ENCODE measurements around the gene NFKB2. TPM values are rescaled to one million over a fixed set of nuclear protein-coding genes. Genes with fewer than 3 reads are reported as not detected.

Gene NFKB2
- total and polyA plus RNA-seq, 2 of the 4 experiments (the other 2 are of a cell fraction) = 16.1 to 32.3 TPM

DNA sequence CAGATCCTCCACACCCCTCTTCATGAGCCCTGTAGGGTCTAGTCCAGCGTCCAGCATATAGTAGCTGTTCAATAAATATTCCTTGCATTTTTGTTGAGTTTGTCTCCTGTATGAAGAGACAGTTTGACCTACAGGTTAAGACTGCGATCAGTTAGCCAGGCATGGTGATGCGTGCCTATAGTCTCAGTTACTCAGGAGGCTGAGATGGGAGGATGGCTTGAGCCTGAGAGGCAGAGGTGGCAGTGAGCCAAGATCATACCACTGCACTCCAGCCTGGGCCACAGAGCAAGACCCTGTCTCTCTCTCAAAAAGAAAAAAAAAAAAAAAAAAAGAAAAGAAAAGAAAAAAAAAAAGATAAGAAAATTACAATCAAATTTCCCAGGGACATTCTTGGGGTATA, 42.0 kb downstream of the NFKB2 start:
- in situ Hi-C loops (cut with MboI; ENCODE audit: low sequenced_read_pairs) = no loop called here
- CTCF ChIA-PET = no interaction called here
- intact Hi-C loops (cut with micrococcal nuclease) = no loop called here

More for the DNA sequence above, 42.0 kb downstream of the NFKB2 start:
- no peak overlapping the region for H3K4me2 ChIP-seq (ENCODE audit: low read depth, low read length)
- no peak overlapping the region for H3K4me3 ChIP-seq (ENCODE audit: insufficient read depth, low read depth, low read length)
- ATAC-seq (ENCODE audit: low read depth) (no peak), DNase-seq (no peak)
- dilution Hi-C loops (cut with HindIII; ENCODE audit: low sequenced_read_pairs, unreplicated experiment) = no loop called here
- POLR2A ChIA-PET (ENCODE audit: unreplicated experiment) = no interaction called here
- no peaks in the 10 kb centered on the region for H4K20me1 ChIP-seq (ENCODE audit: insufficient read depth, low read length)
- no peak overlapping the region for H3K23ac ChIP-seq (ENCODE audit: low read depth, low read length)
- H2AK9ac ChIP-seq (replicated peaks; ENCODE audit: low read depth, low read length, poor library complexity) = no peak overlapping the region
- H4K8ac ChIP-seq (ENCODE audit: low read depth in 2 of 2, low read length in 2 of 2) = no peak overlapping the region
- no peak overlapping the region for H3K27ac ChIP-seq (ENCODE audit: insufficient read depth, low read length)
- no peak overlapping the region for H3K56ac ChIP-seq (ENCODE audit: extremely low read depth, insufficient read depth, low read length)
- no peaks in the 10 kb centered on the region for H3K79me1 ChIP-seq (ENCODE audit: low read depth in 1 of 2, low read length in 2 of 2)
- H3K9ac ChIP-seq (ENCODE audit: low read depth, low read length) = no peak overlapping the region
- H3K36me3 ChIP-seq (ENCODE audit: control insufficient read depth, insufficient read depth, low read length) = no peaks in the 10 kb centered on the region
- TF ChIP-seq BHLHE40 (IDR thresholded peaks at IDR 0.05; ENCODE audit: low read depth, low read length) (no peak), NFE2L2 (IDR thresholded peaks at IDR 0.05; ENCODE audit: low read depth, low read length) (no peak), CHD1 (IDR thresholded peaks at IDR 0.05; ENCODE audit: low read depth, low read length) (no peak), CEBPB (IDR thresholded peaks at IDR 0.05; ENCODE audit: low read depth, low read length) (no peak), RCOR1 (IDR thresholded peaks at IDR 0.05; ENCODE audit: insufficient replicate concordance, low read length) (no peak), FOS (IDR thresholded peaks at IDR 0.05; ENCODE audit: low read depth, low read length) (no peak), MAFK (IDR thresholded peaks at IDR 0.05; ENCODE audit: low read depth, low read length) (no peak), RAD21 (IDR thresholded peaks at IDR 0.05; ENCODE audit: low read length) (no peak), MAZ (IDR thresholded peaks at IDR 0.05; ENCODE audit: borderline replicate concordance, low read depth, low read length) (no peak), POLR2A (IDR thresholded peaks at IDR 0.05; ENCODE audit: low read depth, low read length) (no peak), RFX5 (IDR thresholded peaks at IDR 0.05; ENCODE audit: low read depth, low read length) (no peak), MXI1 (IDR thresholded peaks at IDR 0.05; ENCODE audit: borderline replicate concordance, low read depth, low read length) (no peak), ELK1 (IDR thresholded peaks at IDR 0.05; ENCODE audit: borderline replicate concordance, low read depth, low read length) (no peak), SMC3 (IDR thresholded peaks at IDR 0.05; ENCODE audit: low read depth, low read length) (no peak)
- TF ChIP-seq, protein P1, sequence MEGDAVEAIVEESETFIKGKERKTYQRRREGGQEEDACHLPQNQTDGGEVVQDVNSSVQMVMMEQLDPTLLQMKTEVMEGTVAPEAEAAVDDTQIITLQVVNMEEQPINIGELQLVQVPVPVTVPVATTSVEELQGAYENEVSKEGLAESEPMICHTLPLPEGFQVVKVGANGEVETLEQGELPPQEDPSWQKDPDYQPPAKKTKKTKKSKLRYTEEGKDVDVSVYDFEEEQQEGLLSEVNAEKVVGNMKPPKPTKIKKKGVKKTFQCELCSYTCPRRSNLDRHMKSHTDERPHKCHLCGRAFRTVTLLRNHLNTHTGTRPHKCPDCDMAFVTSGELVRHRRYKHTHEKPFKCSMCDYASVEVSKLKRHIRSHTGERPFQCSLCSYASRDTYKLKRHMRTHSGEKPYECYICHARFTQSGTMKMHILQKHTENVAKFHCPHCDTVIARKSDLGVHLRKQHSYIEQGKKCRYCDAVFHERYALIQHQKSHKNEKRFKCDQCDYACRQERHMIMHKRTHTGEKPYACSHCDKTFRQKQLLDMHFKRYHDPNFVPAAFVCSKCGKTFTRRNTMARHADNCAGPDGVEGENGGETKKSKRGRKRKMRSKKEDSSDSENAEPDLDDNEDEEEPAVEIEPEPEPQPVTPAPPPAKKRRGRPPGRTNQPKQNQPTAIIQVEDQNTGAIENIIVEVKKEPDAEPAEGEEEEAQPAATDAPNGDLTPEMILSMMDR (conservative IDR thresholded peaks at IDR 0.05; ENCODE audit: low read depth, low read length) = no peak
- TF ChIP-seq, protein P2, sequence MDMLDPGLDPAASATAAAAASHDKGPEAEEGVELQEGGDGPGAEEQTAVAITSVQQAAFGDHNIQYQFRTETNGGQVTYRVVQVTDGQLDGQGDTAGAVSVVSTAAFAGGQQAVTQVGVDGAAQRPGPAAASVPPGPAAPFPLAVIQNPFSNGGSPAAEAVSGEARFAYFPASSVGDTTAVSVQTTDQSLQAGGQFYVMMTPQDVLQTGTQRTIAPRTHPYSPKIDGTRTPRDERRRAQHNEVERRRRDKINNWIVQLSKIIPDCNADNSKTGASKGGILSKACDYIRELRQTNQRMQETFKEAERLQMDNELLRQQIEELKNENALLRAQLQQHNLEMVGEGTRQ (IDR thresholded peaks at IDR 0.05; ENCODE audit: low read depth, low read length) = no peak
- H3K4me1 ChIP-seq (ENCODE audit: control insufficient read depth, insufficient read depth, low read length) = peaks cover 10% of the 10 kb centered on the region
- peaks cover 5% of the 10 kb centered on the region; the same call in 1 of the 2 replicates for H3K9me1 ChIP-seq (ENCODE audit: insufficient read depth, low read length)
- H2BK20ac ChIP-seq (ENCODE audit: low read depth, low read length) = no peak overlapping the region
- no peak overlapping the region for H2AK5ac ChIP-seq (ENCODE audit: low read depth, low read length)
- BruUV-seq (replicated peaks) = no TSS peak
- no peak overlapping the region for H4K91ac ChIP-seq (ENCODE audit: insufficient read depth, low read depth, low read length)
- no peak overlapping the region for H3K14ac ChIP-seq (replicated peaks; ENCODE audit: low read depth, low read length)
- WGBS, 2 experiments (ENCODE audit: extremely low coverage in 2 of 2, insufficient read length in 1 of 2) = no CpG with 5 or more reads among the region's 3 CpGs
- no peak overlapping the region for H2BK120ac ChIP-seq (ENCODE audit: low read depth, low read length)
- H2BK5ac ChIP-seq (ENCODE audit: low read depth, low read length, poor library complexity, severe bottlenecking) = no peak overlapping the region
- no peak overlapping the region for H3K4ac ChIP-seq (ENCODE audit: low read depth, low read length)
- H4K5ac ChIP-seq (ENCODE audit: low read depth, low read length) = no peak overlapping the region
- peaks cover 3% of the 10 kb centered on the region for H3K27me3 ChIP-seq (ENCODE audit: control insufficient read depth, insufficient read depth, low read length)
- H2AFZ ChIP-seq (replicated peaks; ENCODE audit: low read length, poor library complexity) = no peak overlapping the region
- no peak overlapping the region for H3K18ac ChIP-seq (ENCODE audit: low read depth, low read length)
- no peaks in the 10 kb centered on the region for H3K9me3 ChIP-seq (ENCODE audit: control insufficient read depth, insufficient read depth, low read length)
- H2BK15ac ChIP-seq (ENCODE audit: low read depth, low read length) = no peak overlapping the region

Measured in IMR-90 (cell line).